IMR-90 (cell line): ENCODE data around the gene B3GAT1. TPM values are rescaled to one million over a fixed set of nuclear protein-coding genes. Genes with fewer than 3 reads are reported as not detected.

ENCODE experiments used
- ATAC-seq: fragments of 200-7000 bp; cut with Tn5 transposase; 2 replicates; pipeline ENCODE4 v1.9.1; 2020; ENCODE audit warnings: low read depth, mild to moderate bottlenecking, moderate library complexity
- BruUV-seq: library from RNA; stranded (reverse); fragments of 400-500 nt; replicated peaks from 2 replicates; lab custom pipeline; 2021; lab: Mats Ljungman, UMichigan
- CTCF ChIA-PET: fragments of 300-600 bp; formaldehyde crosslinking; extraction: SDS; loops from one replicate; lab custom pipeline; 2021; ENCODE audit warnings: antibody characterized with exemption; lab: Yijun Ruan, JAX
- POLR2A ChIA-PET: fragments of 300-600 bp; sonication (Branson Sonifier 250); formaldehyde crosslinking; loops from one replicate; lab custom pipeline; 2022; ENCODE audit warnings: antibody characterized with exemption; ENCODE audit not compliant: unreplicated experiment; lab: Charles Lee
- DNase-seq: peaks from one replicate; pipeline ENCODE4 v3.0.0; 2013
- H2AFZ ChIP-seq: replicated peaks from 2 replicates; pipeline ENCODE3; 2013; ENCODE audit warnings: low read length, mild to moderate bottlenecking; ENCODE audit not compliant: poor library complexity
- H2AK5ac ChIP-seq: 2 replicates; pipeline ENCODE4 v1.6.1; 2013; ENCODE audit warnings: low read depth, low read length, inconsistent platforms
- H2AK9ac ChIP-seq: replicated peaks from 2 replicates; pipeline ENCODE3; 2013; ENCODE audit warnings: mild to moderate bottlenecking, low read depth, low read length, moderate library complexity; ENCODE audit not compliant: poor library complexity
- H2BK120ac ChIP-seq: 2 replicates; pipeline ENCODE4 v1.6.1; 2013; ENCODE audit warnings: low read depth, low read length, inconsistent platforms
- H2BK15ac ChIP-seq: 3 replicates; pipeline ENCODE4 v1.6.1; 2013; ENCODE audit warnings: low read depth, low read length, inconsistent platforms
- H2BK20ac ChIP-seq: 2 replicates; pipeline ENCODE4 v1.6.1; 2013; ENCODE audit warnings: low read depth, mild to moderate bottlenecking, inconsistent platforms, low read length, moderate library complexity
- H2BK5ac ChIP-seq: 2 replicates; pipeline ENCODE4 v1.6.1; 2013; ENCODE audit warnings: mild to moderate bottlenecking, low read depth, low read length, inconsistent platforms; ENCODE audit not compliant: poor library complexity, severe bottlenecking
- H3K14ac ChIP-seq: replicated peaks from 2 replicates; pipeline ENCODE4 v1.6.1; 2013; ENCODE audit warnings: low read depth, low read length, inconsistent platforms
- H3K18ac ChIP-seq: 2 replicates; pipeline ENCODE4 v1.6.1; 2013; ENCODE audit warnings: low read depth, low read length, control low read depth
- H3K23ac ChIP-seq: 2 replicates; pipeline ENCODE4 v1.6.1; 2013; ENCODE audit warnings: low read depth, low read length, inconsistent platforms
- H3K27ac ChIP-seq: 2 replicates; pipeline ENCODE4 v1.5.1; 2013; ENCODE audit warnings: mild to moderate bottlenecking, control low read depth, low read length; ENCODE audit not compliant: insufficient read depth
- H3K27me3 ChIP-seq: 2 replicates; pipeline ENCODE4 v1.6.1; 2013; ENCODE audit warnings: low read length; ENCODE audit not compliant: control insufficient read depth, insufficient read depth
- H3K36me3 ChIP-seq: 2 replicates; pipeline ENCODE4 v1.6.1; 2013; ENCODE audit warnings: low read length, mixed read lengths; ENCODE audit not compliant: control insufficient read depth, insufficient read depth
- H3K4ac ChIP-seq: 2 replicates; pipeline ENCODE4 v1.6.1; 2013; ENCODE audit warnings: low read depth, low read length, inconsistent platforms
- H3K4me1 ChIP-seq: 2 replicates; pipeline ENCODE4 v1.6.1; 2013; ENCODE audit warnings: low read length, mixed read lengths; ENCODE audit not compliant: control insufficient read depth, insufficient read depth
- H3K4me2 ChIP-seq: 2 replicates; pipeline ENCODE4 v1.6.1; 2013; ENCODE audit warnings: low read depth, mild to moderate bottlenecking, control low read depth, low read length, moderate library complexity
- H3K4me3 ChIP-seq: 2 replicates; pipeline ENCODE4 v1.5.1; 2013; ENCODE audit warnings: low read depth, mild to moderate bottlenecking, control low read depth, low read length, moderate library complexity; ENCODE audit not compliant: insufficient read depth
- H3K56ac ChIP-seq: 2 replicates; pipeline ENCODE4 v1.6.1; 2013; ENCODE audit warnings: low read length, inconsistent platforms; ENCODE audit not compliant: insufficient read depth; ENCODE audit errors: extremely low read depth
- H3K79me1 ChIP-seq, 2 experiments: 2 replicates each; pipeline ENCODE4 v1.6.1; 2013; ENCODE audit warnings: low read length in 2 of 2, inconsistent platforms in 1 of 2, low read depth in 1 of 2
- H3K9ac ChIP-seq: 2 replicates; pipeline ENCODE4 v1.6.1; 2013; ENCODE audit warnings: low read depth, low read length, control low read depth
- H3K9me1 ChIP-seq: 2 replicates; pipeline ENCODE4 v1.6.1; 2013; ENCODE audit warnings: low read length, inconsistent platforms; ENCODE audit not compliant: insufficient read depth
- H3K9me3 ChIP-seq: 2 replicates; pipeline ENCODE4 v1.6.1; 2013; ENCODE audit warnings: low read length; ENCODE audit not compliant: control insufficient read depth, insufficient read depth
- H4K20me1 ChIP-seq: 2 replicates; pipeline ENCODE4 v1.6.1; 2013; ENCODE audit warnings: low read length, inconsistent platforms; ENCODE audit not compliant: insufficient read depth
- H4K5ac ChIP-seq: 2 replicates; pipeline ENCODE4 v1.6.1; 2013; ENCODE audit warnings: mild to moderate bottlenecking, low read depth, low read length, control low read depth
- H4K8ac ChIP-seq, 2 experiments: 2 replicates each; pipeline ENCODE4 v1.6.1; 2013; ENCODE audit warnings: low read depth in 2 of 2, low read length in 2 of 2, control low read depth in 1 of 2, inconsistent platforms in 1 of 2
- H4K91ac ChIP-seq: 2 replicates; pipeline ENCODE4 v1.6.1; 2013; ENCODE audit warnings: low read depth, low read length, inconsistent platforms; ENCODE audit not compliant: insufficient read depth
- BHLHE40 ChIP-seq: fragments of 150-350 bp; IDR thresholded peaks from 2 replicates; pipeline ENCODE4 v1.6.1; 2016; ENCODE audit warnings: mild to moderate bottlenecking, low read depth, low read length
- CEBPB ChIP-seq: IDR thresholded peaks from 2 replicates; pipeline ENCODE4 v1.6.1; 2012; ENCODE audit warnings: low read depth, low read length, improper control_type of control experiment
- CHD1 ChIP-seq: IDR thresholded peaks from 2 replicates; pipeline ENCODE4 v1.6.1; 2012; ENCODE audit warnings: low read depth, low read length, improper control_type of control experiment
- CTCF ChIP-seq: conservative IDR thresholded peaks from 2 replicates; pipeline ENCODE4 v1.5.1; 2012; ENCODE audit warnings: mild to moderate bottlenecking, low read depth, low read length, improper control_type of control experiment
- ELK1 ChIP-seq: fragments of 150-350 bp; IDR thresholded peaks from 2 replicates; pipeline ENCODE4 v1.6.1; 2016; ENCODE audit warnings: low read depth, mild to moderate bottlenecking, low read length, moderate library complexity, borderline replicate concordance
- FOS ChIP-seq: fragments of 150-350 bp; IDR thresholded peaks from 2 replicates; pipeline ENCODE4 v1.6.1; 2016; ENCODE audit warnings: low read depth, low read length
- MAFK ChIP-seq: IDR thresholded peaks from 2 replicates; pipeline ENCODE4 v1.6.1; 2012; ENCODE audit warnings: low read depth, low read length, improper control_type of control experiment
- MAZ ChIP-seq: IDR thresholded peaks from 2 replicates; pipeline ENCODE4 v1.6.1; 2012; ENCODE audit warnings: low read depth, mild to moderate bottlenecking, low read length, improper control_type of control experiment, moderate library complexity, borderline replicate concordance
- MXI1 ChIP-seq: IDR thresholded peaks from 2 replicates; pipeline ENCODE4 v1.6.1; 2012; ENCODE audit warnings: low read depth, mild to moderate bottlenecking, low read length, moderate library complexity, borderline replicate concordance
- NFE2L2 ChIP-seq: fragments of 150-350 bp; IDR thresholded peaks from 2 replicates; pipeline ENCODE4 v1.6.1; 2016; ENCODE audit warnings: low read depth, mild to moderate bottlenecking, low read length
- POLR2A ChIP-seq: IDR thresholded peaks from 2 replicates; pipeline ENCODE4 v1.6.1; 2012; ENCODE audit warnings: mild to moderate bottlenecking, low read depth, low read length
- RAD21 ChIP-seq: IDR thresholded peaks from 2 replicates; pipeline ENCODE4 v1.6.1; 2012; ENCODE audit warnings: low read length, improper control_type of control experiment
- RCOR1 ChIP-seq: IDR thresholded peaks from 2 replicates; pipeline ENCODE4 v1.6.1; 2012; ENCODE audit warnings: mild to moderate bottlenecking, low read length, improper control_type of control experiment; ENCODE audit not compliant: insufficient replicate concordance
- RFX5 ChIP-seq: IDR thresholded peaks from 2 replicates; pipeline ENCODE4 v1.8.0; 2012; ENCODE audit warnings: low read depth, mild to moderate bottlenecking, low read length, moderate library complexity
- SMC3 ChIP-seq: fragments of 150-350 bp; IDR thresholded peaks from 2 replicates; pipeline ENCODE4 v1.6.1; 2016; ENCODE audit warnings: low read depth, mild to moderate bottlenecking, antibody characterized with exemption, low read length, moderate library complexity
- USF2 ChIP-seq: fragments of 150-350 bp; IDR thresholded peaks from 2 replicates; pipeline ENCODE4 v1.6.1; 2017; ENCODE audit warnings: mild to moderate bottlenecking, antibody characterized with exemption, low read length, low read depth
- WGBS, 2 experiments: methylation state at CpG; one replicate each; pipeline versions ENCODE4 v1.1.5 to v1.1.7; 2013; ENCODE audit warnings: missing lambda C conversion rate in 2 of 2; ENCODE audit not compliant: insufficient read length in 1 of 2; ENCODE audit errors: extremely low coverage in 2 of 2; 5-methylcytosine and 5-hydroxymethylcytosine counted together
- dilution Hi-C: fragments of 300-500 bp; cut with HindIII; formaldehyde crosslinking; loops from one replicate; pipeline ENCODE4 v1.14.3; 2018; ENCODE audit warnings: low sequenced_read_pairs; ENCODE audit not compliant: unreplicated experiment
- in situ Hi-C: fragments of 300-500 bp; cut with MboI; formaldehyde crosslinking; loops from 3 replicates; pipeline ENCODE4 v1.14.3; 2019; ENCODE audit warnings: low sequenced_read_pairs, inconsistent platforms, mixed read lengths
- intact Hi-C: fragments of 100-400 bp; cut with micrococcal nuclease; formaldehyde crosslinking; loops from 2 replicates; pipeline ENCODE4 v1.10.0; 2022
- polyA plus RNA-seq, 3 experiments: library from polyadenylated mRNA; depleted of rRNA; stranded (reverse); fragments of >200 nt; gene quantifications; 2 replicates each; pipeline ENCODE4 v1.2.3, GENCODE V29; 2012; ENCODE audit warnings: low replicate concordance in 1 of 3
- total RNA-seq: library from RNA; depleted of rRNA; stranded (reverse); fragments of >200 nt; gene quantifications from 2 replicates; pipeline ENCODE4 v1.2.3, GENCODE V29; 2012

B3GAT1 gene
- total and polyA plus RNA-seq, 2 of the 4 experiments (the other 2 are of a cell fraction), result not detected

GRCh38 chr11:134379241-134379640 is 32.8 kb downstream of the B3GAT1 start:
- H3K27ac ChIP-seq, result no peak overlapping the region
- no peak overlapping the region for H2BK20ac ChIP-seq
- no peak overlapping the region for H2BK5ac ChIP-seq
- no peak overlapping the region for H3K23ac ChIP-seq
- no peak overlapping the region for H3K4ac ChIP-seq
- H3K18ac ChIP-seq, result no peak overlapping the region
- no peak overlapping the region for H3K56ac ChIP-seq
- no peaks in the 10 kb centered on the region for H3K9me1 ChIP-seq
- no peaks in the 10 kb centered on the region for H4K20me1 ChIP-seq
- no peak overlapping the region for H4K8ac ChIP-seq
- no peaks in the 10 kb centered on the region for H3K36me3 ChIP-seq
- no peak overlapping the region for H3K14ac ChIP-seq
- TF ChIP-seq RFX5 (no peak), BHLHE40 (no peak), CEBPB (no peak), ELK1 (no peak), POLR2A (no peak), MAFK (no peak), USF2 (no peak), RCOR1 (no peak), SMC3 (no peak), CTCF (no peak), MXI1 (no peak), RAD21 (no peak), CHD1 (no peak), MAZ (no peak), FOS (no peak), NFE2L2 (no peak)
- no peak overlapping the region for H4K5ac ChIP-seq
- no peak overlapping the region for H2AK5ac ChIP-seq
- intact Hi-C loops (no loop called here), dilution Hi-C loops (no loop called here), in situ Hi-C loops (no loop called here)
- no peak overlapping the region for H2AK9ac ChIP-seq
- H2BK120ac ChIP-seq, result no peak overlapping the region
- no peak for DNase-seq
- no peaks in the 10 kb centered on the region for H3K79me1 ChIP-seq
- no peaks in the 10 kb centered on the region for H3K4me1 ChIP-seq
- ChIA-PET CTCF (no interaction called here), POLR2A (no interaction called here)
- no peak for ATAC-seq
- no TSS peak for BruUV-seq
- no peak overlapping the region for H4K91ac ChIP-seq
- peaks cover 63% of the 10 kb centered on the region for H3K9me3 ChIP-seq
- no peak overlapping the region for H2AFZ ChIP-seq
- no peak overlapping the region for H3K4me3 ChIP-seq
- no peak overlapping the region for H3K9ac ChIP-seq
- H2BK15ac ChIP-seq, result no peak overlapping the region
- no peak overlapping the region for H3K4me2 ChIP-seq
- no CpG with 5 or more reads among the region's 2 CpGs for WGBS, 2 experiments
- no peaks in the 10 kb centered on the region for H3K27me3 ChIP-seq
